HEK293T (cell line): Measurements from ENCODE around the gene BPIFB4.

Experiments used
- BHLHE40 ChIP-seq: fragments of 450-650 bp; IDR thresholded peaks from 2 replicates; pipeline ENCODE4 v1.6.1; 2016; ENCODE audit warnings: mild to moderate bottlenecking, moderate library complexity, borderline replicate concordance
- CTBP1 ChIP-seq: fragments of 450-650 bp; IDR thresholded peaks from 2 replicates; pipeline ENCODE4 v1.6.1; 2016; ENCODE audit warnings: borderline replicate concordance
- ELF4 ChIP-seq: fragments of 450-650 bp; IDR thresholded peaks from 2 replicates; pipeline ENCODE4 v1.6.1; 2017; ENCODE audit warnings: antibody characterized with exemption
- FOXK2 ChIP-seq: fragments of 450-650 bp; IDR thresholded peaks from 2 replicates; pipeline ENCODE4 v1.6.1; 2016; ENCODE audit warnings: mild to moderate bottlenecking
- FOXM1 ChIP-seq: fragments of 450-650 bp; IDR thresholded peaks from 2 replicates; pipeline ENCODE4 v1.6.1; 2017; ENCODE audit warnings: mild to moderate bottlenecking, borderline replicate concordance
- HDGF ChIP-seq: fragments of 450-650 bp; IDR thresholded peaks from 2 replicates; pipeline ENCODE4 v1.6.1; 2017; ENCODE audit warnings: antibody characterized with exemption, borderline replicate concordance
- SP1 ChIP-seq: fragments of 450-650 bp; IDR thresholded peaks from 2 replicates; pipeline ENCODE4 v1.6.1; 2017

- TF ChIP-seq HDGF, result no peak
- TF ChIP-seq FOXK2, result no peak
- TF ChIP-seq SP1, result no peak
- TF ChIP-seq BHLHE40, result no peak
- no peak for TF ChIP-seq FOXM1
- no peak for TF ChIP-seq CTBP1
- TF ChIP-seq ELF4, result no peak
Observed at GRCh38 chr20:33054381-33054780, 25.1 kb upstream of the BPIFB4 start.
